B cell (primary cell): Measurements from ENCODE around the gene RNF130.

Experiments
- EZH2 ChIP-seq: IDR thresholded peaks from 2 replicates; pipeline ENCODE4 v1.6.1; 2012; ENCODE audit warnings: borderline replicate concordance, low read depth, mild to moderate bottlenecking, moderate library complexity, low read length; ENCODE audit not compliant: insufficient read depth, poor library complexity, severe bottlenecking
- TF ChIP-seq, protein P1 (sequence below): fragments of 200-600 bp; IDR thresholded peaks from one replicate; pipeline ENCODE4 v1.8.0; 2022; ENCODE audit warnings: antibody characterized with exemption, mild to moderate bottlenecking

GRCh38 chr5:179963375-179963774 is 108.2 kb downstream of the RNF130 start:
- TF ChIP-seq, protein P1, sequence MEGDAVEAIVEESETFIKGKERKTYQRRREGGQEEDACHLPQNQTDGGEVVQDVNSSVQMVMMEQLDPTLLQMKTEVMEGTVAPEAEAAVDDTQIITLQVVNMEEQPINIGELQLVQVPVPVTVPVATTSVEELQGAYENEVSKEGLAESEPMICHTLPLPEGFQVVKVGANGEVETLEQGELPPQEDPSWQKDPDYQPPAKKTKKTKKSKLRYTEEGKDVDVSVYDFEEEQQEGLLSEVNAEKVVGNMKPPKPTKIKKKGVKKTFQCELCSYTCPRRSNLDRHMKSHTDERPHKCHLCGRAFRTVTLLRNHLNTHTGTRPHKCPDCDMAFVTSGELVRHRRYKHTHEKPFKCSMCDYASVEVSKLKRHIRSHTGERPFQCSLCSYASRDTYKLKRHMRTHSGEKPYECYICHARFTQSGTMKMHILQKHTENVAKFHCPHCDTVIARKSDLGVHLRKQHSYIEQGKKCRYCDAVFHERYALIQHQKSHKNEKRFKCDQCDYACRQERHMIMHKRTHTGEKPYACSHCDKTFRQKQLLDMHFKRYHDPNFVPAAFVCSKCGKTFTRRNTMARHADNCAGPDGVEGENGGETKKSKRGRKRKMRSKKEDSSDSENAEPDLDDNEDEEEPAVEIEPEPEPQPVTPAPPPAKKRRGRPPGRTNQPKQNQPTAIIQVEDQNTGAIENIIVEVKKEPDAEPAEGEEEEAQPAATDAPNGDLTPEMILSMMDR: no peak
- TF ChIP-seq EZH2: no peak
